ENCODE results near the gene CHI3L1.

CHI3L1 gene

DNA sequence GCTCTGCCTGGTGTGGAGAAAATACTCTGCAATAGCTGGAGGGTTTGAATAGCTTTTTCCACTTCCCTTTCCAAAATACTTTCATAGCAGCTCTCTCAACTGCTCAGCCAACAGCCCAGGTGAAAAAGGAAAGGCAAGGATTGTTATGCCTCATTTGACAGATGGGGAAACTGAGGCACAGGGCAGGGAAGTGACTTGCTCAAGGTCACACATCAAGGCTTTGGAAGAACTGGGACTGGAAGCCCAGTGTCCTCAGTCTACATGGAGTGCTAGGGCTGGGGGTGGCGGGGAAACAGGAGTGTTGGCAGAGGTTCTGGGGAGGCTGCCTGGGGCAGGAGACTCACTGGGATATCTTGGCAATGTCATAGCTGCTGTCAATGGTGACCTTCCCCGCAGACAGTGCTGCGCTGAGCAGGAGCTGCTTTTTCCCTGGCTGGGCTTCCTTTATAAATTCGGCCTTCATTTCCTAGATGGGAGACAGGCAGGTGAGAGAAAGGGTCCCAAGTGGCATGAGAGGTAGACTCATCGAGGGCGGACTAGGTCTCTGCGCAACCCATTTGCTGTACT lies 4.0 kb downstream of the CHI3L1 start:
- no CpG with 5 or more reads among the region's 7 CpGs for WGBS (ENCODE audit: extremely low coverage, insufficient coverage, low lambda C conversion rate)
- Histone ChIP-seq H4K5ac (ENCODE audit: low read length) (no peak overlapping the region), H3K9ac (ENCODE audit: low read length) (no peak overlapping the region), H3K27me3 (ENCODE audit: insufficient read depth, low read length, poor library complexity) (no peaks in the 10 kb centered on the region), H3K18ac (ENCODE audit: low read length) (peak overlapping the region; percentile 53), H3K36me3 (ENCODE audit: control insufficient read depth, insufficient read depth, low read length) (no peaks in the 10 kb centered on the region), H3K79me2 (ENCODE audit: control insufficient read depth, insufficient read depth, low read length) (no peaks in the 10 kb centered on the region), H3K79me1 (ENCODE audit: low read length) (no peaks in the 10 kb centered on the region), H3K4me1 (ENCODE audit: control insufficient read depth, low read depth, low read length) (peaks cover 24% of the 10 kb centered on the region), H2BK15ac (replicated peaks; ENCODE audit: low read depth) (no peak overlapping the region), H2BK5ac (ENCODE audit: low read length) (no peak overlapping the region), H2BK120ac (ENCODE audit: low read depth, low read length) (no peak overlapping the region), H3K4me3 (ENCODE audit: low read length) (no peak overlapping the region), H3K56ac (ENCODE audit: low read length) (no peak overlapping the region), H3K4me2 (ENCODE audit: low read length) (no peak overlapping the region), H2AK5ac (ENCODE audit: low read length) (no peak overlapping the region), H4K8ac (ENCODE audit: low read depth, low read length) (no peak overlapping the region), H3K23ac (ENCODE audit: low read length) (no peak overlapping the region), H3K4ac (ENCODE audit: low read depth, low read length) (no peak overlapping the region), H3K27ac (ENCODE audit: low read depth, low read length) (no peak overlapping the region)
- DNase-seq, result no peak

DNA sequence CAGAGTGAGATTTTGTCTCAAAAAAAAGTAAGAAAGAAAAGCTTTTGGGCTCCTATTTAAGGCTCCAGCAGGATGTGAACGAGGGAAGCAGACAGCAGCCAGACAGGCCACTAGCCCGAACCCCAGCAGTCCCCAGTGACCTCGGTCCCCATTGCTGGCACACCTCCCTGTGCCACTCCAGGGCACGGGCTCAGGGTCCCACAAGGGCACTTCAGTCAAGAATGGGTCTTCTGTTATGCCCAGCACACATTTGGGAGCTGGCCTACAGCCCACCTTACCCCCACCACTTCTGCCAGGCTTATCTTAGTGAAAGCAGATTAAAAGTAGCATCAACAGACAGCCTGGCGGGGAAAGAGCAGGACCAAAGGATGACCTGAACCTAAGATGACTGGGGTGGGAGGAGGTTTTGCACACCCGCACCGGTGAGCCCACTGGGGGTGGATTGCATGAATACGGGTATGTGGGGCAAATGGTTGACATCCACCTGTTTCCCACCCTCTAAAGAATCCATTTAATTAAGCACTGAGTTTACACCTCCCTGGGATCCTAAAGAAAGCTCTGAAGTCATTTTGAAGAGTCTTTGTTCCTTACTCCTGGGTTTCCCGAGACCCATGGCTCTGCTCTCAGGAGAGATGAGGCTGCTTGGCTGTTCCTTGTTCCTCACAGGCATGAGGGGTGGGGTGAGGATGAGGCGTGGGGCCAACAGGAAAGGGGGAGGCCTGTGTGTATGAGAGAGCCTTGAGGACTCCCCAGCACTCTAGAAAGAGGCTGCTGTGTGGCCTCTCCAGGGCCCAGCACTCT lies 4.7 kb downstream of the CHI3L1 start:
- no peaks in the 10 kb centered on the region for H3K79me2 ChIP-seq (ENCODE audit: control insufficient read depth, insufficient read depth, low read length)
- no peaks in the 10 kb centered on the region for H3K36me3 ChIP-seq (ENCODE audit: control insufficient read depth, insufficient read depth, low read length)
- DNase-seq, result no peak
- H3K23ac ChIP-seq (ENCODE audit: low read length), result no peak overlapping the region
- H4K5ac ChIP-seq (ENCODE audit: low read length), result no peak overlapping the region
- no peaks in the 10 kb centered on the region for H3K27me3 ChIP-seq (ENCODE audit: insufficient read depth, low read length, poor library complexity)
- no peak overlapping the region for H3K56ac ChIP-seq (ENCODE audit: low read length)
- no peak overlapping the region for H4K8ac ChIP-seq (ENCODE audit: low read depth, low read length)
- peak overlapping the region; percentile 53 for H3K18ac ChIP-seq (ENCODE audit: low read length)
- no peak overlapping the region for H3K27ac ChIP-seq (ENCODE audit: low read depth, low read length)
- H3K4me3 ChIP-seq (ENCODE audit: low read length), result no peak overlapping the region
- peaks cover 27% of the 10 kb centered on the region for H3K4me1 ChIP-seq (ENCODE audit: control insufficient read depth, low read depth, low read length)
- H3K4me2 ChIP-seq (ENCODE audit: low read length), result no peak overlapping the region
- H3K9ac ChIP-seq (ENCODE audit: low read length), result no peak overlapping the region
- no peak overlapping the region for H3K4ac ChIP-seq (ENCODE audit: low read depth, low read length)
- no peak overlapping the region for H2BK15ac ChIP-seq (replicated peaks; ENCODE audit: low read depth)
- H2BK5ac ChIP-seq (ENCODE audit: low read length), result no peak overlapping the region
- H3K79me1 ChIP-seq (ENCODE audit: low read length), result no peaks in the 10 kb centered on the region
- no peak overlapping the region for H2BK120ac ChIP-seq (ENCODE audit: low read depth, low read length)
- no CpG with 5 or more reads among the region's 10 CpGs for WGBS (ENCODE audit: extremely low coverage, insufficient coverage, low lambda C conversion rate)
- no peak overlapping the region for H2AK5ac ChIP-seq (ENCODE audit: low read length)

GRCh38 chr1:203180611-203181330 lies 5.7 kb downstream of the CHI3L1 start:
- H3K27ac ChIP-seq (ENCODE audit: low read depth, low read length), result no peak overlapping the region
- no CpG with 5 or more reads among the region's 11 CpGs for WGBS (ENCODE audit: extremely low coverage, insufficient coverage, low lambda C conversion rate)
- no peak overlapping the region for H3K4me3 ChIP-seq (ENCODE audit: low read length)
- H2AK5ac ChIP-seq (ENCODE audit: low read length), result no peak overlapping the region
- H3K79me1 ChIP-seq (ENCODE audit: low read length), result no peaks in the 10 kb centered on the region
- H2BK5ac ChIP-seq (ENCODE audit: low read length), result no peak overlapping the region
- no peak overlapping the region for H3K4me2 ChIP-seq (ENCODE audit: low read length)
- no peak for DNase-seq
- no peak overlapping the region for H2BK15ac ChIP-seq (replicated peaks; ENCODE audit: low read depth)
- no peak overlapping the region for H2BK120ac ChIP-seq (ENCODE audit: low read depth, low read length)
- no peak overlapping the region for H3K23ac ChIP-seq (ENCODE audit: low read length)
- H3K4me1 ChIP-seq (ENCODE audit: control insufficient read depth, low read depth, low read length), result peaks cover 21% of the 10 kb centered on the region
- H3K18ac ChIP-seq (ENCODE audit: low read length), result no peak overlapping the region
- no peaks in the 10 kb centered on the region for H3K27me3 ChIP-seq (ENCODE audit: insufficient read depth, low read length, poor library complexity)
- H4K5ac ChIP-seq (ENCODE audit: low read length), result no peak overlapping the region
- no peak overlapping the region for H3K56ac ChIP-seq (ENCODE audit: low read length)
- no peak overlapping the region for H3K9ac ChIP-seq (ENCODE audit: low read length)
- no peak overlapping the region for H4K8ac ChIP-seq (ENCODE audit: low read depth, low read length)
- H3K79me2 ChIP-seq (ENCODE audit: control insufficient read depth, insufficient read depth, low read length), result no peaks in the 10 kb centered on the region
- no peaks in the 10 kb centered on the region for H3K36me3 ChIP-seq (ENCODE audit: control insufficient read depth, insufficient read depth, low read length)
- H3K4ac ChIP-seq (ENCODE audit: low read depth, low read length), result no peak overlapping the region

- H3K79me1 ChIP-seq (ENCODE audit: low read length), result no peaks in the 10 kb centered on the region
- peaks cover 18% of the 10 kb centered on the region for H3K4me1 ChIP-seq (ENCODE audit: control insufficient read depth, low read depth, low read length)
- no peak overlapping the region for H2BK120ac ChIP-seq (ENCODE audit: low read depth, low read length)
- no peak overlapping the region for H3K4me2 ChIP-seq (ENCODE audit: low read length)
- H3K79me2 ChIP-seq (ENCODE audit: control insufficient read depth, insufficient read depth, low read length), result no peaks in the 10 kb centered on the region
- no peak for DNase-seq
- no CpG with 5 or more reads among the region's 10 CpGs for WGBS (ENCODE audit: extremely low coverage, insufficient coverage, low lambda C conversion rate)
- no peaks in the 10 kb centered on the region for H3K36me3 ChIP-seq (ENCODE audit: control insufficient read depth, insufficient read depth, low read length)
- no peak overlapping the region for H2AK5ac ChIP-seq (ENCODE audit: low read length)
- H4K8ac ChIP-seq (ENCODE audit: low read depth, low read length), result no peak overlapping the region
- no peak overlapping the region for H3K18ac ChIP-seq (ENCODE audit: low read length)
- no peak overlapping the region for H2BK15ac ChIP-seq (replicated peaks; ENCODE audit: low read depth)
- no peak overlapping the region for H3K4me3 ChIP-seq (ENCODE audit: low read length)
- H3K4ac ChIP-seq (ENCODE audit: low read depth, low read length), result peak overlapping the region; percentile 61
- H3K27me3 ChIP-seq (ENCODE audit: insufficient read depth, low read length, poor library complexity), result no peaks in the 10 kb centered on the region
- no peak overlapping the region for H3K56ac ChIP-seq (ENCODE audit: low read length)
- H2BK5ac ChIP-seq (ENCODE audit: low read length), result no peak overlapping the region
- no peak overlapping the region for H3K9ac ChIP-seq (ENCODE audit: low read length)
- H3K23ac ChIP-seq (ENCODE audit: low read length), result no peak overlapping the region
- no peak overlapping the region for H4K5ac ChIP-seq (ENCODE audit: low read length)
- no peak overlapping the region for H3K27ac ChIP-seq (ENCODE audit: low read depth, low read length)
Observed at GRCh38 chr1:203179667-203180005, 6.9 kb downstream of the CHI3L1 start.

DNA sequence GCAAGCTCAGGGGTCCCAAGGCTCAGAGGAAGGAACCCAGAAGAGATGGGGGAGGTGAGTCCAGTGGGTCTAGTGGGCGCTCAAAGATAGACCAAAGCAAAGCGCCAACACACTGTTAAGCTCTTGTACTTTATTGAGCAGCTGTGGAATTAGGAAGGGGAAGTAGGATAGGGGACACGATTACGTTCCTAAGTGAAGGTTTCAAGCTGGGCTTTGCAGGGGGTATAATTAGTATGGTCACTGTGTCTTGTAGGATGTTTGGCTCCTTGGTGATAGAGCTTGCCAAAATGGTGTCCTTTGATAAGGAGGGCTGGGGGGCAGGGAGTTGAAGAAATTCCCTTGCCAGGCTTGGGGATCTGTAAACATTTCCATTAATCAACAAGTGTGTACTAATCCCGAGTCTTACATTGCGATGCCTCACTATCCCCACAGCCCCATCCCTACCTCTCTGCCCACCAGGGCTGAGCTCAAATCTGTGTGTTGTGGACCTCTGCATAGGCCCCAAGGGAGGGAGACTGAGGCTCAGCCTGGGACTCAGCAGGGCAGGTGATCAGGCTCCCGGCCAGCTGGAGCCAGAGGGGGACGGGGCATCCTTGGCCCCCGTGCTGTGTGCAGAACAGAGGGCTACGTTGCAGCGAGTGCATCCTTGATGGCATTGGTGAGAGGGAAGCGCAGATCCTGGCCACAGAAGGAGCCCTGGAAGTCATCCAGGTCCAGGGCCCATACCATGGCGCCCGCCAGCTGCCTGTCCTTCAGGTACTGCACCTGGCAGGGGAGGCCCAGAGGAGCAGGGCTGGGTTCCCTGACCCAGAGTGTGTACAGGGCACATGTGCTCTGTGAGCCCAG lies 7.5 kb downstream of the CHI3L1 start:
- no peak overlapping the region for H2BK15ac ChIP-seq (replicated peaks; ENCODE audit: low read depth)
- no peak overlapping the region for H3K9ac ChIP-seq (ENCODE audit: low read length)
- H4K8ac ChIP-seq (ENCODE audit: low read depth, low read length), result no peak overlapping the region
- H2BK120ac ChIP-seq (ENCODE audit: low read depth, low read length), result no peak overlapping the region
- H3K4ac ChIP-seq (ENCODE audit: low read depth, low read length), result peak overlapping the region; percentile 61
- peaks cover 18% of the 10 kb centered on the region for H3K4me1 ChIP-seq (ENCODE audit: control insufficient read depth, low read depth, low read length)
- DNase-seq, result peak; percentile 55
- no CpG with 5 or more reads among the region's 14 CpGs for WGBS (ENCODE audit: extremely low coverage, insufficient coverage, low lambda C conversion rate)
- H3K4me2 ChIP-seq (ENCODE audit: low read length), result no peak overlapping the region
- H3K27me3 ChIP-seq (ENCODE audit: insufficient read depth, low read length, poor library complexity), result no peaks in the 10 kb centered on the region
- H3K4me3 ChIP-seq (ENCODE audit: low read length), result no peak overlapping the region
- H2BK5ac ChIP-seq (ENCODE audit: low read length), result peak overlapping the region; percentile 12
- H3K79me2 ChIP-seq (ENCODE audit: control insufficient read depth, insufficient read depth, low read length), result no peaks in the 10 kb centered on the region
- no peaks in the 10 kb centered on the region for H3K36me3 ChIP-seq (ENCODE audit: control insufficient read depth, insufficient read depth, low read length)
- no peak overlapping the region for H4K5ac ChIP-seq (ENCODE audit: low read length)
- H3K23ac ChIP-seq (ENCODE audit: low read length), result no peak overlapping the region
- H3K27ac ChIP-seq (ENCODE audit: low read depth, low read length), result peak overlapping the region; percentile 51
- H3K18ac ChIP-seq (ENCODE audit: low read length), result peak overlapping the region; percentile 31
- H2AK5ac ChIP-seq (ENCODE audit: low read length), result peak overlapping the region; percentile 7
- no peaks in the 10 kb centered on the region for H3K79me1 ChIP-seq (ENCODE audit: low read length)
- H3K56ac ChIP-seq (ENCODE audit: low read length), result peak overlapping the region; percentile 29
